Osteoblast (primary cell): ENCODE results near the gene PSME3. TPM values are rescaled to one million over a fixed set of nuclear protein-coding genes. Genes with fewer than 3 reads are reported as not detected.

Source experiments
- DNase-seq: peaks from one replicate; pipeline ENCODE4 v3.0.0; 2011; ENCODE audit warnings: low spot score, mixed read lengths; ENCODE audit not compliant: insufficient read length; ENCODE audit errors: missing footprints
- H2AFZ ChIP-seq: 2 replicates; pipeline ENCODE4 v1.6.0; 2011; ENCODE audit warnings: mild to moderate bottlenecking, low read length
- H3K27ac ChIP-seq: 2 replicates; pipeline ENCODE4 v1.5.1; 2011; ENCODE audit warnings: mild to moderate bottlenecking, low read depth, low read length, moderate library complexity
- H3K27me3 ChIP-seq: 2 replicates; pipeline ENCODE4 v1.6.0; 2012; ENCODE audit warnings: mild to moderate bottlenecking, control low read depth, inconsistent platforms, low read length, moderate library complexity; ENCODE audit not compliant: insufficient read depth
- H3K36me3 ChIP-seq: 2 replicates; pipeline ENCODE4 v1.5.1; 2011; ENCODE audit warnings: mild to moderate bottlenecking, low read length, control low read depth, moderate library complexity; ENCODE audit not compliant: insufficient read depth
- H3K4me1 ChIP-seq: 2 replicates; pipeline ENCODE4 v1.5.1; 2011; ENCODE audit warnings: mild to moderate bottlenecking, low read length, control low read depth, moderate library complexity; ENCODE audit not compliant: insufficient read depth
- H3K4me2 ChIP-seq: 2 replicates; pipeline ENCODE4 v1.6.0; 2011; ENCODE audit warnings: mild to moderate bottlenecking, low read length; ENCODE audit not compliant: insufficient read depth
- H3K4me3 ChIP-seq: fragments of 200-600 bp; sonication (generic); 3 replicates; pipeline ENCODE4 v1.5.1; 2012; ENCODE audit warnings: mild to moderate bottlenecking, low read length, inconsistent platforms; ENCODE audit not compliant: insufficient read depth
- H3K79me2 ChIP-seq: 2 replicates; pipeline ENCODE4 v1.6.0; 2012; ENCODE audit warnings: mild to moderate bottlenecking, low read length, control low read depth, inconsistent platforms; ENCODE audit not compliant: insufficient read depth
- H3K9me3 ChIP-seq: 2 replicates; pipeline ENCODE4 v1.5.1; 2011; ENCODE audit warnings: low read depth, low read length, control low read depth
- H4K20me1 ChIP-seq: 2 replicates; pipeline ENCODE4 v1.6.0; 2012; ENCODE audit warnings: mild to moderate bottlenecking, low read length, control low read depth; ENCODE audit not compliant: insufficient read depth
- CTCF ChIP-seq: IDR thresholded peaks from 2 replicates; pipeline ENCODE4 v1.5.1; 2011; ENCODE audit warnings: mild to moderate bottlenecking, low read depth, low read length, moderate library complexity; ENCODE audit errors: extremely low read depth
- total RNA-seq: library from RNA; depleted of rRNA; stranded (reverse); fragments of >200 nt; gene quantifications from 2 replicates; pipeline ENCODE4 v1.2.3, GENCODE V29; 2012

PSME3 gene
- total RNA-seq, 1 donor, result 81.1 TPM

- Histone ChIP-seq H3K27me3 (no peaks in the 10 kb centered on the region), H3K4me3 (no peak overlapping the region), H4K20me1 (no peaks in the 10 kb centered on the region), H3K4me2 (no peak overlapping the region), H3K36me3 (peaks cover 5% of the 10 kb centered on the region), H3K27ac (no peak overlapping the region), H3K79me2 (peaks cover 18% of the 10 kb centered on the region), H2AFZ (no peak overlapping the region), H3K4me1 (peaks cover 16% of the 10 kb centered on the region), H3K9me3 (no peaks in the 10 kb centered on the region)
- no peak for DNase-seq
- TF ChIP-seq CTCF, result no peak
Measured at GRCh38 chr17:42795465-42795864, 37.7 kb upstream of the PSME3 start.

- no peak overlapping the region for H3K4me3 ChIP-seq
Measured at GRCh38 chr17:42796066-42796758, 37.0 kb upstream of the PSME3 start.

GRCh38 chr17:42797067-42798007, 35.9 kb upstream of the PSME3 start:
- peak; percentile 56 for DNase-seq
- peak overlapping the region; percentile 77 for H3K27ac ChIP-seq
- H3K4me1 ChIP-seq, result peaks cover 16% of the 10 kb centered on the region
- peak overlapping the region; percentile 92 for H3K4me3 ChIP-seq
- H3K27me3 ChIP-seq, result no peaks in the 10 kb centered on the region
- peak overlapping the region; percentile 88 for H3K4me2 ChIP-seq
- no peaks in the 10 kb centered on the region for H4K20me1 ChIP-seq
- H2AFZ ChIP-seq, result no peak overlapping the region
- peaks cover 5% of the 10 kb centered on the region for H3K36me3 ChIP-seq
- peaks cover 18% of the 10 kb centered on the region for H3K79me2 ChIP-seq
- no peak for TF ChIP-seq CTCF
- no peaks in the 10 kb centered on the region for H3K9me3 ChIP-seq

More at GRCh38 chr17:42796066-42796758, 37.0 kb upstream of the PSME3 start:
- Histone ChIP-seq H2AFZ (no peak overlapping the region), H3K36me3 (peaks cover 5% of the 10 kb centered on the region), H3K27ac (no peak overlapping the region), H3K4me2 (no peak overlapping the region), H3K27me3 (no peaks in the 10 kb centered on the region), H4K20me1 (no peaks in the 10 kb centered on the region), H3K79me2 (peaks cover 18% of the 10 kb centered on the region), H3K9me3 (no peaks in the 10 kb centered on the region), H3K4me1 (peaks cover 16% of the 10 kb centered on the region)
- no peak for TF ChIP-seq CTCF
- DNase-seq, result peak; percentile 25

GRCh38 chr17:42798011-42798382, 35.2 kb upstream of the PSME3 start:
- H3K27ac ChIP-seq, result peak overlapping the region; percentile 77
- H4K20me1 ChIP-seq, result no peaks in the 10 kb centered on the region
- no peak for TF ChIP-seq CTCF
- no peaks in the 10 kb centered on the region for H3K9me3 ChIP-seq
- H3K36me3 ChIP-seq, result peaks cover 5% of the 10 kb centered on the region
- H3K4me1 ChIP-seq, result peaks cover 16% of the 10 kb centered on the region
- no peaks in the 10 kb centered on the region for H3K27me3 ChIP-seq
- DNase-seq, result peak; percentile 30
- H3K79me2 ChIP-seq, result peaks cover 18% of the 10 kb centered on the region
- H3K4me3 ChIP-seq, result peak overlapping the region; percentile 92
- H3K4me2 ChIP-seq, result peak overlapping the region; percentile 88
- H2AFZ ChIP-seq, result peak overlapping the region; percentile 97
